HCT116 (cell line): ENCODE data around the gene UBE2E1. TPM values are rescaled to one million over a fixed set of nuclear protein-coding genes. Genes with fewer than 3 reads are reported as not detected.

Source experiments
- ATAC-seq: fragments of 200-7000 bp; cut with Tn5 transposase; 2 replicates; pipeline ENCODE4 v1.9.1; 2020; ENCODE audit warnings: mild to moderate bottlenecking, moderate library complexity
- BruUV-seq: library from RNA; stranded (reverse); fragments of 400-500 nt; replicated peaks from 2 replicates; lab custom pipeline; 2021; lab: Mats Ljungman, UMichigan
- CTCF ChIA-PET: fragments of 300-600 bp; sonication (Branson Sonifier 250); formaldehyde crosslinking; loops from one replicate; lab custom pipeline; 2021; ENCODE audit warnings: antibody characterized with exemption; lab: Charles Lee
- POLR2A ChIA-PET: fragments of 300-600, 350-600 bp; sonication (Branson Sonifier 250); formaldehyde crosslinking; loops from one replicate; lab custom pipeline; 2021; ENCODE audit warnings: antibody characterized with exemption; lab: Charles Lee
- RAD21 ChIA-PET, 2 experiments: fragments of 300-600 bp; sonication (Branson Sonifier 250); formaldehyde crosslinking; loops; one replicate each; lab custom pipeline; 2023; ENCODE audit warnings: low total read pairs in 2 of 2; ENCODE audit not compliant: uncharacterized antibody in 2 of 2, unreplicated experiment in 2 of 2, low non-redundant PET in 1 of 2; lab: Charles Lee
- DNase-seq: peaks from one replicate; pipeline ENCODE4 v3.0.0-alpha.2; 2010; ENCODE audit warnings: low read depth, low spot score
- H2AFZ ChIP-seq: fragments of 200-600 bp; shearing (Covaris generic), sonication (generic); 2 replicates; pipeline ENCODE4 v1.6.1; 2017; ENCODE audit warnings: low read depth, mixed run types, mixed read lengths, antibody characterized with exemption, low read length; ENCODE audit not compliant: poor library complexity, severe bottlenecking
- H3K27ac ChIP-seq: 2 replicates; pipeline ENCODE4 v1.5.1; 2012; ENCODE audit warnings: low read depth, low read length
- H3K27me3 ChIP-seq: fragments of 200-600 bp; sonication (generic); 2 replicates; pipeline ENCODE4 v1.6.1; 2016; ENCODE audit warnings: mixed run types, low read length, mixed read lengths; ENCODE audit not compliant: insufficient read depth
- H3K36me3 ChIP-seq, 2 experiments: fragments of 200-500 bp in 1 of 2; fragments of 200-600 bp in 1 of 2; sonication (Bioruptor generic) in 1 of 2; sonication (generic) in 1 of 2; 2 replicates each; pipeline versions ENCODE4 v1.5.1 to v1.6.1; 2014 to 2016; ENCODE audit warnings: low read length in 2 of 2, inconsistent platforms in 1 of 2, mixed read lengths in 1 of 2, mixed run types in 1 of 2; ENCODE audit not compliant: insufficient read depth in 2 of 2, control insufficient read depth in 1 of 2
- H3K4me1 ChIP-seq, 2 experiments: fragments of 200-600 bp in 1 of 2; sonication (generic) in 1 of 2; 2 replicates each; pipeline versions ENCODE4 v1.5.1 to v1.6.1; 2012 to 2017; ENCODE audit warnings: low read length in 2 of 2, inconsistent platforms in 1 of 2, mild to moderate bottlenecking in 1 of 2, mixed read lengths in 1 of 2, mixed run types in 1 of 2, moderate library complexity in 1 of 2; ENCODE audit not compliant: insufficient read depth in 2 of 2, control insufficient read depth in 1 of 2
- H3K4me2 ChIP-seq: fragments of 200-600 bp; sonication (generic); 2 replicates; pipeline ENCODE4 v1.6.1; 2017; ENCODE audit warnings: mixed run types, low read length, mixed read lengths
- H3K4me3 ChIP-seq, 2 experiments: fragments of 200-600 bp in 1 of 2; sonication (generic) in 1 of 2; replicated peaks in 1 of 2; 2 replicates each; pipeline ENCODE4 v1.5.1; 2011 to 2016; ENCODE audit warnings: low read length in 2 of 2, control low read depth in 1 of 2, low read depth in 1 of 2, mild to moderate bottlenecking in 1 of 2, mixed read lengths in 1 of 2, mixed run types in 1 of 2
- H3K79me2 ChIP-seq: fragments of 200-600 bp; sonication (generic); 2 replicates; pipeline ENCODE4 v1.6.1; 2017; ENCODE audit warnings: mild to moderate bottlenecking, mixed run types, low read length, moderate library complexity, mixed read lengths; ENCODE audit not compliant: insufficient read depth
- H3K9ac ChIP-seq: fragments of 200-600 bp; sonication (generic); 2 replicates; pipeline ENCODE4 v1.6.1; 2016; ENCODE audit warnings: low read length, mixed read lengths
- H3K9me2 ChIP-seq: fragments of 200-600 bp; sonication (generic), shearing (Covaris generic); 2 replicates; pipeline ENCODE4 v1.6.1; 2017; ENCODE audit warnings: mixed run types, mild to moderate bottlenecking, moderate library complexity; ENCODE audit not compliant: insufficient read depth
- H3K9me3 ChIP-seq, 2 experiments: fragments of 200-500 bp in 1 of 2; fragments of 200-600 bp in 1 of 2; sonication (Bioruptor generic) in 1 of 2; sonication (generic) in 1 of 2; 2 replicates each; pipeline ENCODE4 v1.6.1; 2014 to 2017; ENCODE audit warnings: low read length in 2 of 2, mixed read lengths in 2 of 2, inconsistent platforms in 1 of 2, low read depth in 1 of 2, mild to moderate bottlenecking in 1 of 2, mixed run types in 1 of 2, moderate library complexity in 1 of 2; ENCODE audit not compliant: control insufficient read depth in 1 of 2, insufficient read depth in 1 of 2
- H4K20me1 ChIP-seq: fragments of 200-600 bp; sonication (generic), shearing (Covaris generic); 2 replicates; pipeline ENCODE4 v1.6.1; 2017; ENCODE audit warnings: mixed run types, mild to moderate bottlenecking, moderate library complexity; ENCODE audit not compliant: insufficient read depth
- ATF3 ChIP-seq: IDR thresholded peaks from 2 replicates; pipeline ENCODE4 v1.6.1; 2012
- CBX3 ChIP-seq: IDR thresholded peaks from 2 replicates; pipeline ENCODE4 v1.6.1; 2012; ENCODE audit warnings: low read depth
- CTCF ChIP-seq, 3 experiments: fragments of 200-600 bp in 1 of 3; sonication (generic) in 1 of 3; IDR thresholded peaks in 2 of 3; conservative IDR thresholded peaks in 1 of 3; 2 replicates each; pipeline ENCODE4 v1.5.1; 2012 to 2017; ENCODE audit warnings: low read depth in 2 of 3, low read length in 2 of 3, antibody characterized with exemption in 1 of 3, borderline replicate concordance in 1 of 3, control low read depth in 1 of 3, mild to moderate bottlenecking in 1 of 3, mixed read lengths in 1 of 3, mixed run types in 1 of 3, moderate library complexity in 1 of 3; ENCODE audit not compliant: insufficient read depth in 1 of 3
- EGR1 ChIP-seq: IDR thresholded peaks from 2 replicates; pipeline ENCODE4 v1.6.1; 2012; ENCODE audit warnings: low read depth
- ELF1 ChIP-seq: IDR thresholded peaks from 2 replicates; pipeline ENCODE4 v1.6.1; 2012; ENCODE audit warnings: low read depth, borderline replicate concordance
- EZH2 ChIP-seq: fragments of 200-600 bp; sonication (generic); IDR thresholded peaks from 2 replicates; pipeline ENCODE4 v1.6.1; 2017; ENCODE audit warnings: antibody characterized with exemption, mixed run types
- EZH2phosphoT487 ChIP-seq: fragments of 200-600 bp; IDR thresholded peaks from 2 replicates; pipeline ENCODE4 v1.6.1; 2018; ENCODE audit warnings: antibody characterized with exemption, borderline replicate concordance
- FOSL1 ChIP-seq: IDR thresholded peaks from 2 replicates; pipeline ENCODE4 v1.6.1; 2012; ENCODE audit warnings: low read depth
- JUND ChIP-seq: IDR thresholded peaks from 2 replicates; pipeline ENCODE4 v1.6.1; 2012
- MAX ChIP-seq: IDR thresholded peaks from 2 replicates; pipeline ENCODE4 v1.6.1; 2012
- POLR2A ChIP-seq: IDR thresholded peaks from 2 replicates; pipeline ENCODE4 v1.7.0; 2011; ENCODE audit warnings: borderline replicate concordance; ENCODE audit not compliant: insufficient read depth, insufficient read length; ENCODE audit errors: extremely low read depth
- POLR2AphosphoS5 ChIP-seq: IDR thresholded peaks from 2 replicates; pipeline ENCODE4 v1.6.1; 2011; ENCODE audit warnings: mild to moderate bottlenecking, low read depth, low read length, moderate library complexity
- RAD21 ChIP-seq: IDR thresholded peaks from 2 replicates; pipeline ENCODE4 v1.6.1; 2012; ENCODE audit warnings: low read depth, mild to moderate bottlenecking
- SIN3A ChIP-seq: IDR thresholded peaks from 2 replicates; pipeline ENCODE4 v1.6.1; 2012; ENCODE audit warnings: low read depth
- SP1 ChIP-seq: IDR thresholded peaks from 2 replicates; pipeline ENCODE4 v1.6.1; 2012; ENCODE audit warnings: low read depth
- SRF ChIP-seq: IDR thresholded peaks from 2 replicates; pipeline ENCODE4 v1.6.1; 2012; ENCODE audit warnings: low read depth
- TCF7L2 ChIP-seq: IDR thresholded peaks from 2 replicates; pipeline ENCODE4 v1.7.0; 2011; ENCODE audit warnings: borderline replicate concordance, inconsistent platforms; ENCODE audit not compliant: insufficient read depth, insufficient read length; ENCODE audit errors: extremely low read depth
- YY1 ChIP-seq: IDR thresholded peaks from 2 replicates; pipeline ENCODE4 v1.6.1; 2011; ENCODE audit warnings: low read length, low read depth, moderate library complexity, mild to moderate bottlenecking; ENCODE audit not compliant: insufficient replicate concordance; ENCODE audit errors: extremely low read depth
- ZBTB33 ChIP-seq: IDR thresholded peaks from 2 replicates; pipeline ENCODE4 v1.6.1; 2011; ENCODE audit warnings: mild to moderate bottlenecking, low read length, moderate library complexity; ENCODE audit not compliant: insufficient replicate concordance; ENCODE audit errors: extremely low read depth
- ZNF274 ChIP-seq: fragments of 200-500 bp; sonication (Bioruptor generic); IDR thresholded peaks from 2 replicates; pipeline ENCODE4 v1.6.1; 2014; ENCODE audit warnings: mild to moderate bottlenecking, low read depth, low read length, inconsistent platforms
- intact Hi-C: fragments of 100-400 bp; cut with micrococcal nuclease; formaldehyde crosslinking; loops from 2 replicates; pipeline ENCODE4 v1.10.0; 2022
- total RNA-seq: library from RNA; stranded (reverse); gene quantifications from one replicate; pipeline ENCODE4 v1.2.1, GENCODE V29; 2021; ENCODE audit not compliant: unreplicated experiment

UBE2E1 gene
- total RNA-seq, 1 experiment from 2014 or later: 75.1 TPM

GRCh38 chr3:23900744-23901143, 95.0 kb downstream of the UBE2E1 start (continued):
- TF ChIP-seq ZBTB33 (no peak), EGR1 (no peak), ZNF274 (no peak), ELF1 (no peak), SRF (no peak), POLR2AphosphoS5 (no peak), CBX3 (no peak)

- ChIA-PET RAD21 (no interaction called here), CTCF (no interaction called here), POLR2A (interaction anchor here (1.0 kb wide), 1 partner anchor 12 kb away, joined by 3 read pairs; the partner anchor contains the start of genes NKIRAS1 and RPL15)
- Histone ChIP-seq H3K9me3 (no peaks in the 10 kb centered on the region), H3K27ac (no peak overlapping the region), H3K4me2 (no peak overlapping the region), H3K9me2 (no peaks in the 10 kb centered on the region), H3K27me3 (no peaks in the 10 kb centered on the region), H4K20me1 (no peaks in the 10 kb centered on the region), H3K79me2 (peaks cover 12% of the 10 kb centered on the region; the same call in 1 of the 2 replicates), H3K4me1 (no peaks in the 10 kb centered on the region), H3K9ac (no peak overlapping the region), H2AFZ (no peak overlapping the region), H3K4me3 (no peak overlapping the region), H3K36me3 (peaks cover 10 to 21% of the 10 kb centered on the region in 2 experiments; a peak in 3 of 4 replicates)
- ATAC-seq: no peak
- intact Hi-C loops: no loop called here
- DNase-seq: no peak
- BruUV-seq: no TSS peak
- no peak for TF ChIP-seq TCF7L2
- TF ChIP-seq RAD21: no peak
- TF ChIP-seq FOSL1: no peak
- TF ChIP-seq JUND: no peak
- TF ChIP-seq POLR2A: no peak
- no peak for TF ChIP-seq EZH2
- TF ChIP-seq SRF: no peak
- TF ChIP-seq MAX: no peak
- no peak for TF ChIP-seq SP1
- TF ChIP-seq EZH2phosphoT487: no peak
- TF ChIP-seq ZBTB33: no peak
- TF ChIP-seq ZNF274: no peak
- no peak for TF ChIP-seq ATF3
- TF ChIP-seq SIN3A: no peak
- no peak for TF ChIP-seq POLR2AphosphoS5
- no peak for TF ChIP-seq CBX3
- no peak for TF ChIP-seq CTCF (IDR thresholded peaks at IDR 0.05 in 2 of 3, conservative IDR thresholded peaks at IDR 0.05 in 1 of 3; ENCODE audit: borderline replicate concordance in 1 of 3, insufficient read depth in 1 of 3, low read depth in 2 of 3, low read length in 2 of 3)
- TF ChIP-seq YY1: no peak
These were observed 98.8 kb downstream of the UBE2E1 start for GRCh38 chr3:23904545-23904944.
